Endothelial cell of umbilical vein (primary cell): ENCODE results near the gene SMOC2. TPM values are rescaled to one million over a fixed set of nuclear protein-coding genes. Genes with fewer than 3 reads are reported as not detected.

Experiments used
- BruUV-seq: library from RNA; stranded (reverse); fragments of 400-500 nt; replicated peaks from 2 replicates; lab custom pipeline; 2021; lab: Mats Ljungman, UMichigan
- CTCF ChIA-PET: fragments of 300-600, 350-600 bp; sonication (Branson Sonifier 250); formaldehyde crosslinking; loops from one replicate; lab custom pipeline; 2021; ENCODE audit warnings: antibody characterized with exemption, inconsistent platforms; lab: Charles Lee
- POLR2A ChIA-PET: fragments of 300-600, 350-600 bp; sonication (Branson Sonifier 250); formaldehyde crosslinking; loops from one replicate; lab custom pipeline; 2021; ENCODE audit warnings: antibody characterized with exemption, inconsistent platforms; lab: Charles Lee
- DNase-seq: peaks from one replicate; pipeline ENCODE4 v3.0.0-alpha.2; 2011; ENCODE audit warnings: low read depth, low spot score
- FAIRE-seq: peaks from 2 replicates; lab custom pipeline; 2011; peaks lifted over from hg19 to GRCh38; lab: Jason Lieb, UNC
- H2AFZ ChIP-seq: 2 replicates; pipeline ENCODE4 v1.6.0; 2012; ENCODE audit warnings: low read depth, low read length, control low read depth, inconsistent platforms
- H3K27ac ChIP-seq: 2 replicates; pipeline ENCODE4 v1.5.1; 2011; ENCODE audit warnings: low read depth, mild to moderate bottlenecking, control low read depth, low read length, moderate library complexity; ENCODE audit not compliant: insufficient read depth
- H3K27me3 ChIP-seq, 2 experiments: 2 replicates each; pipeline versions ENCODE4 v1.6.0 to v1.6.1; 2011; ENCODE audit warnings: low read length in 2 of 2, mixed read lengths in 1 of 2; ENCODE audit not compliant: control insufficient read depth in 2 of 2, insufficient read depth in 2 of 2
- H3K36me3 ChIP-seq, 2 experiments: 2 replicates in 1 of 2; 3 replicates in 1 of 2; pipeline ENCODE4 v1.5.1; 2011; ENCODE audit warnings: low read length in 2 of 2, mild to moderate bottlenecking in 1 of 2, moderate library complexity in 1 of 2; ENCODE audit not compliant: control insufficient read depth in 2 of 2, insufficient read depth in 2 of 2; ENCODE audit errors: extremely low read depth in 1 of 2
- H3K4me1 ChIP-seq: 3 replicates; pipeline ENCODE4 v1.5.1; 2011; ENCODE audit warnings: mild to moderate bottlenecking, low read length; ENCODE audit not compliant: control insufficient read depth, insufficient read depth; ENCODE audit errors: extremely low read depth
- H3K4me2 ChIP-seq: 2 replicates; pipeline ENCODE4 v1.6.1; 2011; ENCODE audit warnings: low read length, control low read depth, mixed read lengths; ENCODE audit not compliant: insufficient read depth
- H3K4me3 ChIP-seq, 3 experiments: fragments of 200-600 bp in 1 of 3; sonication (generic), shearing (Covaris generic) in 1 of 3; replicated peaks in 1 of 3; 2 replicates each; pipeline ENCODE4 v1.5.1; 2011 to 2016; ENCODE audit warnings: control low read depth in 3 of 3, low read length in 3 of 3, mild to moderate bottlenecking in 2 of 3, inconsistent platforms in 1 of 3, low read depth in 1 of 3, moderate library complexity in 1 of 3; ENCODE audit not compliant: insufficient read depth in 1 of 3
- H3K79me2 ChIP-seq: 2 replicates; pipeline ENCODE4 v1.6.0; 2012; ENCODE audit warnings: low read length, inconsistent platforms; ENCODE audit not compliant: control insufficient read depth, insufficient read depth
- H3K9ac ChIP-seq: replicated peaks from 2 replicates; pipeline ENCODE3; 2011; ENCODE audit warnings: low read length, control low read depth; ENCODE audit not compliant: insufficient read depth; ENCODE audit errors: extremely low read depth
- H3K9me1 ChIP-seq: replicated peaks from 3 replicates; pipeline ENCODE4 v1.6.0; 2011; ENCODE audit warnings: mild to moderate bottlenecking, low read length; ENCODE audit not compliant: control insufficient read depth, insufficient read depth; ENCODE audit errors: extremely low read depth
- H3K9me3 ChIP-seq: replicated peaks from 2 replicates; pipeline ENCODE4 v1.5.1; 2012; ENCODE audit warnings: low read length, inconsistent platforms; ENCODE audit not compliant: control insufficient read depth, insufficient read depth
- H4K20me1 ChIP-seq: replicated peaks from 2 replicates; pipeline ENCODE3; 2011; ENCODE audit warnings: mild to moderate bottlenecking, low read length; ENCODE audit not compliant: control insufficient read depth, insufficient read depth; ENCODE audit errors: extremely low read depth
- CTCF ChIP-seq, 2 donors: IDR thresholded peaks; 1 replicate in 1 of 2; 2 replicates in 1 of 2; pipeline ENCODE4 v1.5.1; 2011; ENCODE audit warnings: low read length in 2 of 2, mild to moderate bottlenecking in 2 of 2, moderate library complexity in 2 of 2, control low read depth in 1 of 2, inconsistent platforms in 1 of 2, low read depth in 1 of 2; ENCODE audit not compliant: insufficient read depth in 1 of 2; ENCODE audit errors: extremely low read depth in 1 of 2
- EZH2 ChIP-seq: IDR thresholded peaks from 2 replicates; pipeline ENCODE4 v1.6.1; 2012; ENCODE audit warnings: borderline replicate concordance, low read depth, mild to moderate bottlenecking, moderate library complexity, low read length, inconsistent platforms; ENCODE audit not compliant: severe bottlenecking
- FOS ChIP-seq: IDR thresholded peaks from 2 replicates; pipeline ENCODE4 v1.6.1; 2011; ENCODE audit warnings: mild to moderate bottlenecking, low read length, moderate library complexity, borderline replicate concordance; ENCODE audit not compliant: insufficient read depth
- GATA2 ChIP-seq: IDR thresholded peaks from 2 replicates; pipeline ENCODE4 v1.7.0; 2011; ENCODE audit warnings: low read depth, mild to moderate bottlenecking, moderate library complexity, mixed read lengths, low read length; ENCODE audit not compliant: insufficient read length, insufficient read depth
- JUN ChIP-seq: IDR thresholded peaks from 2 replicates; pipeline ENCODE4 v1.6.1; 2011; ENCODE audit warnings: borderline replicate concordance, low read depth; ENCODE audit not compliant: insufficient read length, insufficient read depth
- MAX ChIP-seq: IDR thresholded peaks from 2 replicates; pipeline ENCODE4 v1.6.1; 2011; ENCODE audit not compliant: insufficient read depth, insufficient read length
- MYC ChIP-seq: IDR thresholded peaks from one replicate; pipeline ENCODE4 v1.6.1; 2011; ENCODE audit warnings: mild to moderate bottlenecking, low read depth, low read length
- POLR2A ChIP-seq: IDR thresholded peaks from 2 replicates; pipeline ENCODE4 v1.6.1; 2012; ENCODE audit warnings: low read depth, mild to moderate bottlenecking, control low read depth, low read length
- POLR2AphosphoS5 ChIP-seq: IDR thresholded peaks from 2 replicates; pipeline ENCODE4 v1.6.1; 2012; ENCODE audit warnings: low read depth, mild to moderate bottlenecking, control low read depth, low read length, moderate library complexity; ENCODE audit not compliant: insufficient read depth
- dilution Hi-C: fragments of 300-500 bp; cut with MboI; formaldehyde crosslinking; loops from one replicate; pipeline ENCODE4 v1.15.0; 2019; ENCODE audit warnings: low sequenced_read_pairs; ENCODE audit not compliant: extremely low pct_ligation_motif_present
- intact Hi-C: fragments of 100-400 bp; cut with micrococcal nuclease; formaldehyde crosslinking; loops from one replicate; pipeline ENCODE4 v1.10.0; 2022
- polyA plus RNA-seq, 4 experiments: library from polyadenylated mRNA; depleted of rRNA in 3 of 4; stranded (reverse) in 3 of 4; unstranded in 1 of 4; fragments of >200 nt; gene quantifications; 2 replicates each; pipeline versions ENCODE4 v1.2.1 to v1.2.3, GENCODE V29; 2011 to 2012; ENCODE audit warnings: missing spikeins in 1 of 4
- total RNA-seq: library from RNA; stranded (reverse); gene quantifications from 2 replicates; pipeline ENCODE4 v1.2.3, GENCODE V29; 2021

SMOC2 gene
- total and polyA plus RNA-seq, 2 donors (not counting 3 experiments of a cell fraction or from before 2014, with no cell fraction given), result not detected

- H3K36me3 ChIP-seq, result no peaks in the 10 kb centered on the region
- no peaks in the 10 kb centered on the region for H3K4me1 ChIP-seq
- no peaks in the 10 kb centered on the region for H3K9me1 ChIP-seq
- no peak for TF ChIP-seq FOS
- TF ChIP-seq MAX, result no peak
- TF ChIP-seq EZH2, result no peak
- no peak for TF ChIP-seq MYC
- TF ChIP-seq GATA2, result no peak
- TF ChIP-seq CTCF (IDR thresholded peaks at IDR 0.05; ENCODE audit: extremely low read depth in 1 of 2, insufficient read depth in 1 of 2, low read depth in 1 of 2, low read length in 2 of 2), result no peak
- TF ChIP-seq JUN, result no peak
- TF ChIP-seq POLR2A, result no peak
- TF ChIP-seq POLR2AphosphoS5, result no peak
- peaks cover 5% of the 10 kb centered on the region for H3K9me3 ChIP-seq
- dilution Hi-C loops (no loop called here), intact Hi-C loops (no loop called here)
- no peak overlapping the region for H3K4me2 ChIP-seq
- DNase-seq (no peak), FAIRE-seq (no peak)
- H3K9ac ChIP-seq, result no peak overlapping the region
- no peaks in the 10 kb centered on the region for H3K79me2 ChIP-seq
- BruUV-seq, result no TSS peak
- H3K27me3 ChIP-seq, result no peaks in the 10 kb centered on the region
- H3K27ac ChIP-seq, result no peak overlapping the region
- ChIA-PET POLR2A (no interaction called here), CTCF (no interaction called here)
- no peak overlapping the region for H2AFZ ChIP-seq
- H3K4me3 ChIP-seq, result no peak overlapping the region
- H4K20me1 ChIP-seq, result no peaks in the 10 kb centered on the region
Observed at GRCh38 chr6:168683621-168684020, 242.6 kb downstream of the SMOC2 start.
